ENCODE measurements around the gene ECSCR.
"Not testable (repeated sequence)": the region's sequence is repeated elsewhere in the genome, so short reads cannot be mapped to it uniquely, and the experiment has no call there.

ECSCR gene

DNA sequence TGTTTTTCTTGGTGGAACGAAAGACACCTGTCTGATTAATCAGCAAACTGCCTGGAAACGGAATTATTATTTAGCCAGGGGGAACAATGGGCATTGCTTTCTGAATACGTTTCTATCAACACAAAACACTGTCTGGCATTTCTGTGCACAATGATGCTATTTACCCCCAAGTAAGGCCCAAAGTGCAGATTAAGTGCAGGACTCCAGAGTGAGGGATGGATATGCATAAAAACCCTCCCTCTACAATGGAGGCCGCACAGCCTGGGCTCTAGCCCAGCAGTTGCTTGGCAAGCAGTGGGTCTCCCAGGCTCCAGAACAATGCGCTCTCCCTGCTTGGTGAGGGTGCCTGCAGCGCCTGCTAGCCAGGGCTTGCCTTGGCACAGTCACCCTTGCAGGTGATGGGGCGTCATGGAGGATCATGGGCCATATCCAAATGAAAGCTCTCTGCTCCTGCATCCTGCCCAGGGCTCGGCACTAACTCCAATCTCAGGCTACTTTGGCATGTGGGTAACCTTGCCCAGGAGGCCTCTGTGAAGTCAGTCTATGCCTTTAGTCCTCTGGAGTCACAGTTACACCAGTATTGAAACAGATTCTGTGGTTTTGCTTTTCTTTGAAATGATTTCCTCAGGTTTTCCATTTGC, 47.2 kb downstream of the ECSCR start:
- TF ChIP-seq CTCF (IDR thresholded peaks at IDR 0.05; ENCODE audit: control insufficient read depth, insufficient read depth, low read depth, low read length, missing control alignments): no peak
- DNase-seq (ENCODE audit: low read depth): no peak
- no peak overlapping the region for H3K4me3 ChIP-seq (ENCODE audit: control insufficient read depth, low read depth, low read length)

DNA sequence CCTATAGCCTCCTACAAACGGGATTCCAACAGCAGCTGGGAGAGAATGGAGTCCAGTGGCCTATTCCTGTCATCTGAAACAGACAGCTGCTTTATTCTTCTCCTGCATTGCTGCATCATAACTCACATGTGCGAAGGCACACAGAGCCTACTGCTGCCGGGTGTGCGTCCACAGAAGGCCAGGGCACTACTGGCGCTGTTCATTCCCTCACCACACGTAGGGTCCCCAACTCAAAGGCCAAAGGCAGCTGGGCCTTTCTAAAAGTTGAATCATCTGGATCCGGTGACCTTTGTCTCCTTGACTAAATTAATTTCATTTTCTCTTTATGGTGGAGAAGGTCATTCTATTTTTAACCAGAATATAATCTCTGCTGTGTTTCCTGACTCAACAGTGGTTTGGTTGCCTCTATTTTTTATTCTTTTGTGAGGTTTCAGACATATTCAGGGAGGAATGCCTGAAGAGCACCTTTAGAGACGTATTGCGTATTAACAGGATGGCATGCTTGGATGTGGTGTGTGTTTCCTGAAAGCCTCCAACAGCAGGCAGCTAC, 47.9 kb downstream of the ECSCR start:
- TF ChIP-seq CTCF (IDR thresholded peaks at IDR 0.05; ENCODE audit: control insufficient read depth, insufficient read depth, low read depth, low read length, missing control alignments): no peak
- no peak overlapping the region for H3K4me3 ChIP-seq (ENCODE audit: control insufficient read depth, low read depth, low read length)
- no peak for DNase-seq (ENCODE audit: low read depth)

- DNase-seq (ENCODE audit: low read depth): no peak
- TF ChIP-seq CTCF (IDR thresholded peaks at IDR 0.05; ENCODE audit: control insufficient read depth, insufficient read depth, low read depth, low read length, missing control alignments): no peak
Observed at GRCh38 chr5:139413963-139414362, 48.6 kb downstream of the ECSCR start.

DNA sequence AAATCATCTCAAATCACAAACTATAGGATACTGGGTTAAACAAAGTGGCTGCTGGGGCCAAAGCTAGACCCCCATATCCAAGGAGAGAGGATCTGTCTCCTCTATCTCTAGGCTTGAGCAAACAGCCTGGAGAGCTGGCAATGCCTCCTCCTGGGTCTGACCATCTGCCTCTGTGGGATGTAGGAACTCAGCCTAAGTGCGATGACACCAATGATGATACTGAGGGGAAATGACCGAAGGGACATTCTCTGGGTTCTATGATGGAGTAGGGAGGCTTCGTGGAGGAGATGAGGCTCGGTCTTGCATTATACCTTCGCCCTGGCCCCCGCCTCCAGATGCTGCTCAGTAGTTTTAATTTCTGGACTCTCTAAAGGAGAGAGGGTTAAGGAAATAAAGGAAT, 49.4 kb downstream of the ECSCR start:
- TF ChIP-seq CTCF (IDR thresholded peaks at IDR 0.05; ENCODE audit: control insufficient read depth, insufficient read depth, low read depth, low read length, missing control alignments): no peak
- no peak for DNase-seq (ENCODE audit: low read depth)
- no peak overlapping the region for H3K4me3 ChIP-seq (ENCODE audit: control insufficient read depth, low read depth, low read length)

More at GRCh38 chr5:139413963-139414362, 48.6 kb downstream of the ECSCR start:
- no peak overlapping the region for H3K4me3 ChIP-seq (ENCODE audit: control insufficient read depth, low read depth, low read length)

- H3K4me3 ChIP-seq (ENCODE audit: control insufficient read depth, low read depth, low read length): no peak overlapping the region
- DNase-seq (ENCODE audit: low read depth): no peak
- no peak for TF ChIP-seq CTCF (IDR thresholded peaks at IDR 0.05; ENCODE audit: control insufficient read depth, insufficient read depth, low read depth, low read length, missing control alignments)
Observed at GRCh38 chr5:139410993-139411828, 51.3 kb downstream of the ECSCR start.

DNA sequence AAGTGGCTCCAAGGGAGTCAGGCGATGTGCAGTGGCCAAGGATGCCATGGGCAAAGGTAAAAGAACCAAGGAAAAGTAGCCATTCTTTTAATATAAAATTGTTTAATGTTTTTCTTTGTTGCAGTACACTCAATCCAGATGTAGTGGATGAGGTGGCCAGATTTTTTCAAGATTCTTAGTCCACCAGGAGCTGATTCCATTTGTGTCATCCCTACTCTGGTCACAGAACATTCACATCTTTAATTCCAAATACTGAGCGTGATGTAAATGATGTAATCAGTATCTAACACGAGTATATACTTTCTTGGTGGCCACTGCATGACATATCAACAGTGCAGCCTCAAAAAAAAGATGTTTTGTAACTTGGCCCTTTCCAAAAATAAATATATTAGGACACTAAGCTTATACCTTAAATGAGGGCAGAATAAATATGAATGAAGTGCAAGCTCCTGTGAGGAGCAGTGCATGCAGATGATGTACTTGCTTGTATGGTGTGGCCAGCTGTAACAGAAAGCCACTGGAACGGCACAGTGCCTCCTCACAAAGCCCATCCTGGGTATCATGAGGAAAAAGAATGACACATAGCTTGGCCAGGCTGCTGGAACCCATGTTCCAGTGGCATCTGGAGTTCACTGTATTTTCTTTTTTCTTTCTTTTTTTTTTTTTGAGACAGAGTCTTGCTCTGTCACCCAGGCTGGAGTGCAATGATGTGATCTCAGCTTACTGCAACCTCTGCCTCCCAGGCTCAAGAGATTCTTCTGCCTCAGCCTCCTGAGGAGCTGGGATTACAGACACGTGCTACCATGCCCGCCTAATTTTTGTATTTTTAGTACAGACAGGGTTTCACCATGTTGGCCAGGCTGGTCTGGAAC, 52.2 kb downstream of the ECSCR start:
- H3K4me3 ChIP-seq (ENCODE audit: control insufficient read depth, low read depth, low read length): no peak overlapping the region
- DNase-seq (ENCODE audit: low read depth): no peak
- TF ChIP-seq CTCF (IDR thresholded peaks at IDR 0.05; ENCODE audit: control insufficient read depth, insufficient read depth, low read depth, low read length, missing control alignments): no peak

DNA sequence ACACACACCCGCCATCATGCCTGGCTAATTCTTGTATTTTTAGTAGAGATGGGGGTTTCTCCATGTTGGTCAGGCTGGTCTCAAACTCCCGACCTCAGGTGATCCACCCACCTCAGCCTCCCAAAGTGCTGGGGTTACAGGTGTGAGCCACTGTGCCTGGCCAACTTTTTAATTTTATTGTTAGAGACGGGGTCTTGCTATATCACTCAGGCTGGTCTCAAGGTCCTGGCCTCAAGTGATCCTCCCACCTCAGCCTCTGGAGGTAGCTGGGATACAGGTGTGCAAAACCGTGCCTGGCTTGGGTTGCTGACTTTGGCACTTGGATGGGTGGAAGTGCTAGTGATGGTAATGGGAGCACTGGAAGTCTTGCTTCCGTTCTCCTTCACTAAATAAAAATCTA, 53.4 kb downstream of the ECSCR start:
- not testable (repeated sequence) for H3K4me3 ChIP-seq (ENCODE audit: control insufficient read depth, low read depth, low read length); DNase-seq (ENCODE audit: low read depth)

Measured in AG09309 (cell line).